Measurements from ENCODE around the gene IL18BP. TPM values are rescaled to one million over a fixed set of nuclear protein-coding genes. Genes with fewer than 3 reads are reported as not detected.

The IL18BP gene
- total RNA-seq, 1 experiment from 2014 or later, result 5.1 TPM

DNA sequence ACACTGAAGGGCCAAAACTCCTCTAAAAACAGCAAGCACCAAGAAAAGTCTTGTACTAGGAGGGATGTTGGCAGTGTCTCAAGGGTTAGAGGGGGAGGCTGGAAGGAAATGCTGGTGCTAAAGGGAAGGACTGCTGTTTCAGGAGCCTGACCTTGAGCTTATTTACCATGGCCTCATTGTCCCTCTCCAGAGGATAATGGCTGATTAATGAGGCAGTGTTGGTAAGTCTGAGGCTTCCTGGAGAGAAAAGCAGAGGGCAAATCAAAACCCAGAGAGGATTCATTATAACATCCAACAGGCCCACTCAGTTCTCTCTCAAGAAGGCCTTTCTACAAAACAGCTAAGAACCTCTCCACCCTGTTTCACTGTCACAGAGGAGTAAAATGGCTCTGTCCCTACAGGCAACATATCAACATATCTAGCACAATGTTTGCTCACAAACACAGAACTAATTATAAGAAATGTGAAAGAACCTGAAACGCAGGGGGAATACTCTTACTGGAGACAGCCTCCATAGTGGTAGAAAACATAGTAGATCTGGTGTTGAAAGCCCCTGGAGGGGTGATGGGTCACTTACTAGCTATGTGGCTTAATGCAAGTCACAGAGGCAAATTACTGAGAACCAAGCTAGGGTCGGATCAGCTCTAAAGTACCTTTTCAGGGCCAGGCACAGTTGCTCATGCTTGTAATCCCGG lies 50.2 kb downstream of the IL18BP start:
- TF ChIP-seq, protein P1, sequence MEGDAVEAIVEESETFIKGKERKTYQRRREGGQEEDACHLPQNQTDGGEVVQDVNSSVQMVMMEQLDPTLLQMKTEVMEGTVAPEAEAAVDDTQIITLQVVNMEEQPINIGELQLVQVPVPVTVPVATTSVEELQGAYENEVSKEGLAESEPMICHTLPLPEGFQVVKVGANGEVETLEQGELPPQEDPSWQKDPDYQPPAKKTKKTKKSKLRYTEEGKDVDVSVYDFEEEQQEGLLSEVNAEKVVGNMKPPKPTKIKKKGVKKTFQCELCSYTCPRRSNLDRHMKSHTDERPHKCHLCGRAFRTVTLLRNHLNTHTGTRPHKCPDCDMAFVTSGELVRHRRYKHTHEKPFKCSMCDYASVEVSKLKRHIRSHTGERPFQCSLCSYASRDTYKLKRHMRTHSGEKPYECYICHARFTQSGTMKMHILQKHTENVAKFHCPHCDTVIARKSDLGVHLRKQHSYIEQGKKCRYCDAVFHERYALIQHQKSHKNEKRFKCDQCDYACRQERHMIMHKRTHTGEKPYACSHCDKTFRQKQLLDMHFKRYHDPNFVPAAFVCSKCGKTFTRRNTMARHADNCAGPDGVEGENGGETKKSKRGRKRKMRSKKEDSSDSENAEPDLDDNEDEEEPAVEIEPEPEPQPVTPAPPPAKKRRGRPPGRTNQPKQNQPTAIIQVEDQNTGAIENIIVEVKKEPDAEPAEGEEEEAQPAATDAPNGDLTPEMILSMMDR (IDR thresholded peaks at IDR 0.05; ENCODE audit: unreplicated experiment), result no peak
- no peaks in the 10 kb centered on the region for H3K4me1 Mint-ChIP-seq (ENCODE audit: insufficient read depth, unreplicated experiment)
- BruUV-seq (replicated peaks), result no TSS peak
- no peaks in the 10 kb centered on the region for H3K27me3 Mint-ChIP-seq (ENCODE audit: insufficient read depth, unreplicated experiment)
- H3K4me3 Mint-ChIP-seq (ENCODE audit: unreplicated experiment), result no peak overlapping the region
- no peak overlapping the region for H3K27ac Mint-ChIP-seq (ENCODE audit: low read depth, unreplicated experiment)
- no peaks in the 10 kb centered on the region for H3K9me3 Mint-ChIP-seq (ENCODE audit: unreplicated experiment)
- ChIA-PET CTCF (interaction anchor here (0.9 to 1.2 kb wide), 3 partner anchors 9 to 39 kb away, joined by 3 to 5 read pairs (median 3); no protein-coding TSS in a partner anchor), POLR2A (interaction anchor here (0.6 to 1.5 kb wide), 6 partner anchors 10 to 44 kb away, joined by 3 to 4 read pairs (median 3); no protein-coding TSS in a partner anchor)
- H3K36me3 Mint-ChIP-seq (ENCODE audit: insufficient read depth, unreplicated experiment), result peaks cover 38% of the 10 kb centered on the region
- no peak for DNase-seq (ENCODE audit: unreplicated experiment)
- intact Hi-C loops (cut with micrococcal nuclease), result no loop called here

Other genes with a start within 250 kb of the IL18BP start
- gene DEFB108B, start 165.7 kb upstream of the IL18BP start, total RNA-seq (2022), result not detected in 2 replicates
- not detected in 2 replicates for gene DEFB131B, start 120.5 kb upstream of the IL18BP start, total RNA-seq (2022)
- 5.9 and 8.4 TPM in 2 replicates for gene XNDC1N, start 70.3 kb upstream of the IL18BP start, total RNA-seq (2022)
- gene RNF121, start 69.9 kb upstream of the IL18BP start, total RNA-seq (2022), result 27.8 and 29.8 TPM in 2 replicates
- gene NUMA1, start 81.6 kb downstream of the IL18BP start, total RNA-seq (2022), result 109 and 113 TPM in 2 replicates
- gene LRRC51, start 81.9 kb downstream of the IL18BP start, total RNA-seq (2022), result 9.3 and 9.5 TPM in 2 replicates
- gene LAMTOR1, start 104.4 kb downstream of the IL18BP start, total RNA-seq (2022), result 76.9 and 82.4 TPM in 2 replicates
- not detected in 2 replicates for gene TOMT, start 107.0 kb downstream of the IL18BP start, total RNA-seq (2022)
- 52.2 and 63.6 TPM in 2 replicates for gene ANAPC15, start 113.8 kb downstream of the IL18BP start, total RNA-seq (2022)
- 2.0 and 2.6 TPM in 2 replicates for gene FOLR3, start 136.8 kb downstream of the IL18BP start, total RNA-seq (2022)
- gene FOLR1, start 193.2 kb downstream of the IL18BP start, total RNA-seq (2022), result 0.40 TPM in 1 of 2 replicates, not detected in the other
- gene FOLR2, start 217.9 kb downstream of the IL18BP start, total RNA-seq (2022), result not detected in 2 replicates
- gene INPPL1, start 225.9 kb downstream of the IL18BP start, total RNA-seq (2022), result 90.2 and 104 TPM in 2 replicates
- not detected in 2 replicates for gene PHOX2A, start 245.3 kb downstream of the IL18BP start, total RNA-seq (2022)

Measured in MCF 10A (cell line).